WTC11 (cell line): Measurements from ENCODE around the gene RBM20.

Experiments used
- ELF4 ChIP-seq: sonication (generic); formaldehyde crosslinking; IDR thresholded peaks from 2 replicates; pipeline ENCODE4 v1.8.1; 2022; ENCODE audit warnings: low read depth, mild to moderate bottlenecking, moderate library complexity, missing genetic modification reagents
- FOXJ3 ChIP-seq: sonication (generic); formaldehyde crosslinking; IDR thresholded peaks from 2 replicates; pipeline ENCODE4 v1.9.0; 2021; ENCODE audit warnings: missing genetic modification reagents, mild to moderate bottlenecking, borderline replicate concordance
- SMAD4 ChIP-seq: sonication (generic); formaldehyde crosslinking; IDR thresholded peaks from 2 replicates; pipeline ENCODE4 v1.8.0; 2022; ENCODE audit warnings: mild to moderate bottlenecking, missing genetic modification reagents
- SP1 ChIP-seq: sonication (generic); formaldehyde crosslinking; conservative IDR thresholded peaks from 2 replicates; pipeline ENCODE4 v1.8.1; 2022; ENCODE audit warnings: missing genetic modification reagents
- TF ChIP-seq, protein P1 (sequence below): fragments of 200-600 bp; IDR thresholded peaks from 2 replicates; pipeline ENCODE4 v1.8.0; 2022; ENCODE audit warnings: antibody characterized with exemption
- TF ChIP-seq, protein P2 (sequence below): sonication (generic); formaldehyde crosslinking; IDR thresholded peaks from 2 replicates; pipeline ENCODE4 v1.8.1; 2023; ENCODE audit warnings: mild to moderate bottlenecking, missing genetic modification reagents
- TF ChIP-seq, protein P3 (sequence below): sonication (generic); formaldehyde crosslinking; IDR thresholded peaks from 2 replicates; pipeline ENCODE4 v1.8.0; 2022; ENCODE audit warnings: mild to moderate bottlenecking, missing genetic modification reagents
- TF ChIP-seq, protein P4 (sequence below): sonication (generic); formaldehyde crosslinking; conservative IDR thresholded peaks from 2 replicates; pipeline ENCODE4 v1.8.1; 2023; ENCODE audit warnings: mild to moderate bottlenecking, low read depth, missing genetic modification reagents, moderate library complexity

DNA sequence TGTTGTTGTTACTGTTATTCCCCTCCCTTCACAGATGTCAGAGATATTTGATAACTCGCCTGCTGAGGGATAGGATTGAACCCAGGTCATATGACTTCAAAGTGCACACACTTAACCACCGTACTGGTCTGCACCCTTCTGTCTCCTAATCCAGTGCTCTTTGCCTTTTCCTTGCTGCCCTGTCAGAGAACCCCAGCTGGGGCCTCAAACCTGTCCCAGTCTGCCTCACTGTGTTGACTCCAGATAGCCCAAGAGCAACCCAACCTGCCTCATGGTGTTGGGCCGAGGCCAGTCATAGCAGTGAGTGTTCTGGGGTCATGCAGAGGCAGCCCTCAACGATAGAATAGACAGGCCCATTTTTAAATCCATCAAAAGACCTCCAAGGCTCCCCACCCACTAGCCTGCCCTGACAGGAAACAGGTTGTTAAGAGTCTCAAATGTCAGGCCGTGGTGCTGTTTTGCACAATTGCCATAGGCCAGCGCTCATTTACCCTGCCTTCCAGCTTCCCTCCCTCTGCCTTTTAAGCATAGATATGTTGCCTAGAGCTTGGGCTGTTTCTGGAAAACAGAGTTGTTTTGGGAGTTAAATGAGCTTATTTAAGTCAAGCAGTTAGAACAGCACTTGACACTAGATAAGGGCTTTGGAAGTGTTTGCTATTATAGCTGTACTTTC lies 190.6 kb downstream of the RBM20 start:
- TF ChIP-seq SP1 (no peak), SMAD4 (no peak), ELF4 (no peak), FOXJ3 (CRISPR knock-in tag) (no peak)
- TF ChIP-seq, protein P1, sequence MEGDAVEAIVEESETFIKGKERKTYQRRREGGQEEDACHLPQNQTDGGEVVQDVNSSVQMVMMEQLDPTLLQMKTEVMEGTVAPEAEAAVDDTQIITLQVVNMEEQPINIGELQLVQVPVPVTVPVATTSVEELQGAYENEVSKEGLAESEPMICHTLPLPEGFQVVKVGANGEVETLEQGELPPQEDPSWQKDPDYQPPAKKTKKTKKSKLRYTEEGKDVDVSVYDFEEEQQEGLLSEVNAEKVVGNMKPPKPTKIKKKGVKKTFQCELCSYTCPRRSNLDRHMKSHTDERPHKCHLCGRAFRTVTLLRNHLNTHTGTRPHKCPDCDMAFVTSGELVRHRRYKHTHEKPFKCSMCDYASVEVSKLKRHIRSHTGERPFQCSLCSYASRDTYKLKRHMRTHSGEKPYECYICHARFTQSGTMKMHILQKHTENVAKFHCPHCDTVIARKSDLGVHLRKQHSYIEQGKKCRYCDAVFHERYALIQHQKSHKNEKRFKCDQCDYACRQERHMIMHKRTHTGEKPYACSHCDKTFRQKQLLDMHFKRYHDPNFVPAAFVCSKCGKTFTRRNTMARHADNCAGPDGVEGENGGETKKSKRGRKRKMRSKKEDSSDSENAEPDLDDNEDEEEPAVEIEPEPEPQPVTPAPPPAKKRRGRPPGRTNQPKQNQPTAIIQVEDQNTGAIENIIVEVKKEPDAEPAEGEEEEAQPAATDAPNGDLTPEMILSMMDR = no peak
- TF ChIP-seq, protein P2, sequence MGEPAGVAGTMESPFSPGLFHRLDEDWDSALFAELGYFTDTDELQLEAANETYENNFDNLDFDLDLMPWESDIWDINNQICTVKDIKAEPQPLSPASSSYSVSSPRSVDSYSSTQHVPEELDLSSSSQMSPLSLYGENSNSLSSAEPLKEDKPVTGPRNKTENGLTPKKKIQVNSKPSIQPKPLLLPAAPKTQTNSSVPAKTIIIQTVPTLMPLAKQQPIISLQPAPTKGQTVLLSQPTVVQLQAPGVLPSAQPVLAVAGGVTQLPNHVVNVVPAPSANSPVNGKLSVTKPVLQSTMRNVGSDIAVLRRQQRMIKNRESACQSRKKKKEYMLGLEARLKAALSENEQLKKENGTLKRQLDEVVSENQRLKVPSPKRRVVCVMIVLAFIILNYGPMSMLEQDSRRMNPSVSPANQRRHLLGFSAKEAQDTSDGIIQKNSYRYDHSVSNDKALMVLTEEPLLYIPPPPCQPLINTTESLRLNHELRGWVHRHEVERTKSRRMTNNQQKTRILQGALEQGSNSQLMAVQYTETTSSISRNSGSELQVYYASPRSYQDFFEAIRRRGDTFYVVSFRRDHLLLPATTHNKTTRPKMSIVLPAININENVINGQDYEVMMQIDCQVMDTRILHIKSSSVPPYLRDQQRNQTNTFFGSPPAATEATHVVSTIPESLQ = no peak
- TF ChIP-seq, protein P3, sequence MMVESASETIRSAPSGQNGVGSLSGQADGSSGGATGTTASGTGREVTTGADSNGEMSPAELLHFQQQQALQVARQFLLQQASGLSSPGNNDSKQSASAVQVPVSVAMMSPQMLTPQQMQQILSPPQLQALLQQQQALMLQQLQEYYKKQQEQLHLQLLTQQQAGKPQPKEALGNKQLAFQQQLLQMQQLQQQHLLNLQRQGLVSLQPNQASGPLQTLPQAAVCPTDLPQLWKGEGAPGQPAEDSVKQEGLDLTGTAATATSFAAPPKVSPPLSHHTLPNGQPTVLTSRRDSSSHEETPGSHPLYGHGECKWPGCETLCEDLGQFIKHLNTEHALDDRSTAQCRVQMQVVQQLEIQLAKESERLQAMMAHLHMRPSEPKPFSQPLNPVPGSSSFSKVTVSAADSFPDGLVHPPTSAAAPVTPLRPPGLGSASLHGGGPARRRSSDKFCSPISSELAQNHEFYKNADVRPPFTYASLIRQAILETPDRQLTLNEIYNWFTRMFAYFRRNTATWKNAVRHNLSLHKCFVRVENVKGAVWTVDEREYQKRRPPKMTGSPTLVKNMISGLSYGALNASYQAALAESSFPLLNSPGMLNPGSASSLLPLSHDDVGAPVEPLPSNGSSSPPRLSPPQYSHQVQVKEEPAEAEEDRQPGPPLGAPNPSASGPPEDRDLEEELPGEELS (CRISPR knock-in tag) = no peak
- TF ChIP-seq, protein P4, sequence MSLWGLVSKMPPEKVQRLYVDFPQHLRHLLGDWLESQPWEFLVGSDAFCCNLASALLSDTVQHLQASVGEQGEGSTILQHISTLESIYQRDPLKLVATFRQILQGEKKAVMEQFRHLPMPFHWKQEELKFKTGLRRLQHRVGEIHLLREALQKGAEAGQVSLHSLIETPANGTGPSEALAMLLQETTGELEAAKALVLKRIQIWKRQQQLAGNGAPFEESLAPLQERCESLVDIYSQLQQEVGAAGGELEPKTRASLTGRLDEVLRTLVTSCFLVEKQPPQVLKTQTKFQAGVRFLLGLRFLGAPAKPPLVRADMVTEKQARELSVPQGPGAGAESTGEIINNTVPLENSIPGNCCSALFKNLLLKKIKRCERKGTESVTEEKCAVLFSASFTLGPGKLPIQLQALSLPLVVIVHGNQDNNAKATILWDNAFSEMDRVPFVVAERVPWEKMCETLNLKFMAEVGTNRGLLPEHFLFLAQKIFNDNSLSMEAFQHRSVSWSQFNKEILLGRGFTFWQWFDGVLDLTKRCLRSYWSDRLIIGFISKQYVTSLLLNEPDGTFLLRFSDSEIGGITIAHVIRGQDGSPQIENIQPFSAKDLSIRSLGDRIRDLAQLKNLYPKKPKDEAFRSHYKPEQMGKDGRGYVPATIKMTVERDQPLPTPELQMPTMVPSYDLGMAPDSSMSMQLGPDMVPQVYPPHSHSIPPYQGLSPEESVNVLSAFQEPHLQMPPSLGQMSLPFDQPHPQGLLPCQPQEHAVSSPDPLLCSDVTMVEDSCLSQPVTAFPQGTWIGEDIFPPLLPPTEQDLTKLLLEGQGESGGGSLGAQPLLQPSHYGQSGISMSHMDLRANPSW (CRISPR knock-in tag) = no peak
